Measurements from ENCODE around the gene RPTOR. TPM values are rescaled to one million over a fixed set of nuclear protein-coding genes. Genes with fewer than 3 reads are reported as not detected.
"Not testable (repeated sequence)": the region's sequence is repeated elsewhere in the genome, so short reads cannot be mapped to it uniquely, and the experiment has no call there.

The RPTOR gene
- total and polyA plus RNA-seq, 12 donors = 7.9 to 30.3 (median 25.6) TPM

- H3K27ac ChIP-seq = no peak overlapping the region
- no peaks in the 10 kb centered on the region for H3K9me3 ChIP-seq
- ATAC-seq (no peak), DNase-seq (no peak)
- H3K36me3 ChIP-seq = peaks cover 0 to 29% (median 5%) of the 10 kb centered on the region in 9 donors
- H3K27me3 ChIP-seq = no peaks in the 10 kb centered on the region
- TF ChIP-seq, protein P1, sequence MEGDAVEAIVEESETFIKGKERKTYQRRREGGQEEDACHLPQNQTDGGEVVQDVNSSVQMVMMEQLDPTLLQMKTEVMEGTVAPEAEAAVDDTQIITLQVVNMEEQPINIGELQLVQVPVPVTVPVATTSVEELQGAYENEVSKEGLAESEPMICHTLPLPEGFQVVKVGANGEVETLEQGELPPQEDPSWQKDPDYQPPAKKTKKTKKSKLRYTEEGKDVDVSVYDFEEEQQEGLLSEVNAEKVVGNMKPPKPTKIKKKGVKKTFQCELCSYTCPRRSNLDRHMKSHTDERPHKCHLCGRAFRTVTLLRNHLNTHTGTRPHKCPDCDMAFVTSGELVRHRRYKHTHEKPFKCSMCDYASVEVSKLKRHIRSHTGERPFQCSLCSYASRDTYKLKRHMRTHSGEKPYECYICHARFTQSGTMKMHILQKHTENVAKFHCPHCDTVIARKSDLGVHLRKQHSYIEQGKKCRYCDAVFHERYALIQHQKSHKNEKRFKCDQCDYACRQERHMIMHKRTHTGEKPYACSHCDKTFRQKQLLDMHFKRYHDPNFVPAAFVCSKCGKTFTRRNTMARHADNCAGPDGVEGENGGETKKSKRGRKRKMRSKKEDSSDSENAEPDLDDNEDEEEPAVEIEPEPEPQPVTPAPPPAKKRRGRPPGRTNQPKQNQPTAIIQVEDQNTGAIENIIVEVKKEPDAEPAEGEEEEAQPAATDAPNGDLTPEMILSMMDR (IDR thresholded peaks at IDR 0.05) = no peak
- H3K4me3 ChIP-seq = no peak overlapping the region
- WGBS, 2 donors = 94 to 96% methylated on average over 14 of the region's 14 CpGs
- intact Hi-C loops (cut with DNase I) = no loop called here
- H3K4me1 ChIP-seq = peaks cover 0 to 12% (median 0%) of the 10 kb centered on the region in 9 donors
These were observed 81.0 kb downstream of the RPTOR start for GRCh38 chr17:80625627-80626026.

DNA sequence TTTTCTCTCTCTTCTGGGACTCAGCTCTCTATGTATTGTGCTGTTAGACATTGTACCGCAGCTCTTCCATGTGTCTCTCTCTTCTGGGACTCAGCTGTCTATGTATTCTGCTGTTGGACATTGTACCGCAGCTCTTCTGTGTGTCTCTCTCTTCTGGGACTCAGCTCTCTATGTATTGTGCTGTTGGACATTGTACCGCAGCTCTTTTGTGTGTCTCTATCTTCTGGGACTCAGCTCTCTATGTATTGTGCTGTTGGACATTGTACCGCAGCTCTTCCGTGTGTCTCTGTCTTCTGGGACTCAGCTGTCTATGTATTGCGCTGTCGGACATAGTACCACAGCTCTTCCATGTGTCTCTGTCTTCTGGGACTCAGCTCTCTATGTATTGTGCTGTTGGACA lies 84.2 kb downstream of the RPTOR start:
- H3K27ac ChIP-seq; ATAC-seq; H3K27me3 ChIP-seq; intact Hi-C loops (cut with DNase I); H3K4me1 ChIP-seq; DNase-seq; H3K9me3 ChIP-seq; H3K4me3 ChIP-seq: not testable (repeated sequence)
- 90 to 91% methylated on average over 7 of the region's 7 CpGs for WGBS, 2 donors
- peaks cover 0 to 29% (median 5%) of the 10 kb centered on the region in 9 donors for H3K36me3 ChIP-seq

DNA sequence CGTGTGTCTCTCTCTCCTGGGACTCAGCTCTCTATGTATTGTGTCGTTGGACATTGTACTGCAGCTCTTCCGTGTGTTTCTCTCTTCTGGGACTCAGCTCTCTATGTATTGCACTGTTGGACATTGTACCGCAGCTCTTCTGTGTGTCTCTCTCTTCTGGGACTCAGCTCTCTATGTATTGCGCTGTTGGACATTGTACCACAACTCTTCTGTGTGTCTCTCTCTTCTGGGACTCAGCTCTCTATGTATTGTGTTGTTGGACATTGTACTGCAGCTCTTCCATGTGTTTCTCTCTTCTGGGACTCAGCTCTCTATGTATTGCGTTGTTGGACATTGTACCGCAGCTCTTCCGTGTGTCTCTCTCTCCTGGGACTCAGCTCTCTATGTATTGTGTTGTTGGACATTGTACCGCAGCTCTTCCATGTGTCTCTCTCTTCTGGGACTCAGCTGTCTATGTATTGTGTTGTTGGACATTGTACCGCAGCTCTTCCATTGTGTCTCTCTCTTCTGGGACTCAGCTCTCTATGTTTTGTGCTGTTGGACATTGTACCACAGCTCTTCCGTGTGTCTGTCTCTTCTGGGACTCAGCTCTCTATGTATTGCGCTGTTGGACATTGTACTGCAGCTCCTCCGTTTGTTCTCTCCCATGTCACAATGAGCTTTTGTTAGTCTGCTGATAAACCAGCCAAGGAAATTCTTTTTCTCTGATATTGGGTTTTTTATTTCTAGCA lies 84.8 kb downstream of the RPTOR start:
- TF ChIP-seq, protein P1 (IDR thresholded peaks at IDR 0.05) = no peak
- intact Hi-C loops (cut with DNase I) = no loop called here
- DNase-seq (no peak), ATAC-seq (no peak)
- no peaks in the 10 kb centered on the region for H3K9me3 ChIP-seq
- H3K27ac ChIP-seq = no peak overlapping the region
- H3K36me3 ChIP-seq = peaks cover 0 to 29% (median 5%) of the 10 kb centered on the region in 9 donors
- H3K4me3 ChIP-seq = no peak overlapping the region
- peaks cover 0 to 4% (median 0%) of the 10 kb centered on the region in 9 donors for H3K4me1 ChIP-seq
- H3K27me3 ChIP-seq = no peaks in the 10 kb centered on the region
- 89 to 91% methylated on average over 13 of the region's 13 CpGs for WGBS, 2 donors

- TF ChIP-seq, protein P1 (IDR thresholded peaks at IDR 0.05) = no peak
- Histone ChIP-seq H3K27ac (no peak overlapping the region), H3K4me1 (peaks cover 0 to 4% (median 0%) of the 10 kb centered on the region in 9 donors), H3K9me3 (no peaks in the 10 kb centered on the region), H3K4me3 (no peak overlapping the region), H3K36me3 (peaks cover 0 to 25% (median 2%) of the 10 kb centered on the region in 9 donors), H3K27me3 (no peaks in the 10 kb centered on the region)
- ATAC-seq (peak in 1 of 8 donors; percentile 12), DNase-seq (no peak)
- 90 to 93% methylated on average over 9 of the region's 9 CpGs for WGBS, 2 donors
- intact Hi-C loops (cut with DNase I) = no loop called here
These were observed 86.0 kb downstream of the RPTOR start for GRCh38 chr17:80630560-80631120.
